ENCODE data around the gene IQSEC3.
"Not testable (repeated sequence)": the region's sequence is repeated elsewhere in the genome, so short reads cannot be mapped to it uniquely, and the experiment has no call there.

IQSEC3 gene

GRCh38 chr12:66428-66781, at the start of gene IQSEC3:
Gene IQSEC3 (plus strand): TSS chr12:66767. CDS start chr12:66883, 116 bp downstream.
- DNase-seq (ENCODE audit: low read depth, low spot score): not testable (repeated sequence)

DNA sequence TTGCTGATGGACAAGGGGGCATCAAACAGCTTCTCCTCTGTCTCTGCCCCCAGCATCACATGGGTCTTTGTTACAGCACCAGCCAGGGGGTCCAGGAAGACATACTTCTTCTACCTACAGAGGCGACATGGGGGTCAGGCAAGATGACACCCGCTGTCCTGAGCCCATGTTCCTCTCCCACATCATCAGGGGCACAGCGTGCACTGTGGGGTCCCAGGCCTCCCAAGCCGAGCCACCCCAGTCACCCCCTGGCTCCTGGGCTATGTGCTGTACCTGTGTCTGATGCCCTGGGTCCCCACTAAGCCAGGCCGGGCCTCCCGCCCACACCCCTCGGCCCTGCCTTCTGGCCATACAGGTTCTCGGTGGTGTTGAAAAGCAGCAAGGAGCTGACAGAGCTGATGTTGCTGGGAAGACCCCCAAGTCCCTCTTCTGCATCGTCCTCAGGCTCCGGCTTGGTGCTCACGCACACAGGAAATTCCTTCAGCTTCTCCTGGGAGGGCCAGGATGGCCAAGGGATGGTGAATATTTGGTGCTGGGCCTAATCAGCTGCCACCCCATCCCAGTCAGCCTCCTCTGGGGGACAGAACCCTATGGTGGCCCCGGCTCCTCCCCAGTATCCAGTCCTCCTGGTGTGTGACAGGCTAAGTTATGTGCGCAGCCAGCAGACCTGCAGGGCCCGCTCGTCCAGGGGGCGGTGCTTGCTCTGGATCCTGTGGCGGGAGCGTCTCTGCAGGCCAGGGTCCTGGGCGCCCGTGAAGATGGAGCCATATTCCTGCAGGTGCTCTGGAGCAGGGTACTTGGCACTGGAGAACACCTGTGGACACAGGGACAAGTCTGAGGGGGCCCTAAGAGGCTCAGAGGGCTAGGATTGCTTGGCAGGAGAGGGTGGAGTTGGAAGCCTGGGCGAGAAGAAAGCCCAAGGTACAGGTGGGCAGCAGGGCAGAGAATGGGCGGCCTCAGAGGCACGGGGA, 48.9 kb upstream of the IQSEC3 start:
- not testable (repeated sequence) for DNase-seq (ENCODE audit: low read depth, low spot score)

- not testable (repeated sequence) for DNase-seq (ENCODE audit: low read depth, low spot score)
Observed at GRCh38 chr12:18821-19567, 47.6 kb upstream of the IQSEC3 start.

GRCh38 chr12:19906-20305, 46.7 kb upstream of the IQSEC3 start:
- DNase-seq (ENCODE audit: low read depth, low spot score): not testable (repeated sequence)

DNA sequence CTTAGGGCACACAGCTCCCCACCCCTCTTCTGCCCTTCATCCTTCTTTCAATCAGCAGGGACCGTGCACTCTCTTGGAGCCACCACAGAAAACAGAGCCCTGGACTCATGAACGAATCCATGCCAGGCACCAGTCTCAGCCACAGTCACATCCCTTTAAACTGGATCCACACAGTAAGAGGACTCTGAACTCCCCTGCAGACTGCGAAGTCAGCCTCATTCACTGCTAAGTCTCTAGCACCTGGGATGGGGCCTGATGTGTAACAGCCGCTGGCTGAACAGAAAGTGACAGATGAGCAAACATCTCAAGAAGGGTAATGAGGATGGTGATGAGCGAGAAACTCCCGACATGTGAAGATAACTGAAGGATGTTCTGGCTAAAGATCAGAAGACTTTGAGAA, 45.8 kb upstream of the IQSEC3 start:
- DNase-seq (ENCODE audit: low read depth, low spot score): no peak

GRCh38 chr12:21301-22189, 45.0 kb upstream of the IQSEC3 start:
- no peak for DNase-seq (ENCODE audit: low read depth, low spot score)

GRCh38 chr12:22190-22529, 44.4 kb upstream of the IQSEC3 start:
- DNase-seq (ENCODE audit: low read depth, low spot score): no peak

DNA sequence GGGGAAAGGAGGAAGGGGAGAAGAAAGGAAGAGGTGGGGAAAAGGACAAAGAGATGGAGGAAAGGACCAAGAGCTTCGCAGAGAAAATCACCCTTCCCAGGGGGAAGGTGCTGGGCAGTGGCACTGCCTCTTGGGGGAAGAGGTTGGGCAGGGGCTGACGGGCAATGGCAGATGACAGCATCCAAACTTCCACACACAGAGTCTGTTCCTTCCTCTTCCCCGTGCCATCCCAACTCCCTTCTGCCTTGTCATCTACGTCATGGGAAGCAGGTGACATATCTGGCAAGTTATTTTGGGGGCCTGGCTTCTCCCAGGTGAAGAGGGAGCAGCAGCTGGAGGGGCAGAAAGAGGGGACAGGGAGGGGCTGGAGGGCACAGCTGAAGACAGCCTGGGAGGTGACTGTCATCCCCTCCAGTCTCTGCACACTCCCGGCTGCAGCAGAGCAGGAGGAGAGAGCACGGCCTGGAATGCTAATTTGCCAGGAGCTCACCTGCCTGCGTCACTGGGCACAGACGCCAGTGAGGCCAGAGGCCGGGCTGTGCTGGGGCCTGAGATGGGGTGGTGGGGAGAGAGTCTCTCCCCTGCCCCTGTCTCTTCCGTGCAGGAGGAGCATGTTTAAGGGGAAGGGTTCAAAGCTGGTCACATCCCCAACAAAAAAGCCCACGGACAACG, 43.9 kb upstream of the IQSEC3 start:
- no peak for DNase-seq (ENCODE audit: low read depth, low spot score)

GRCh38 chr12:27904-28303, 38.7 kb upstream of the IQSEC3 start:
- DNase-seq (ENCODE audit: low read depth, low spot score): not testable (repeated sequence)

GRCh38 chr12:38775-39174, 27.8 kb upstream of the IQSEC3 start:
- not testable (repeated sequence) for DNase-seq (ENCODE audit: low read depth, low spot score)

DNA sequence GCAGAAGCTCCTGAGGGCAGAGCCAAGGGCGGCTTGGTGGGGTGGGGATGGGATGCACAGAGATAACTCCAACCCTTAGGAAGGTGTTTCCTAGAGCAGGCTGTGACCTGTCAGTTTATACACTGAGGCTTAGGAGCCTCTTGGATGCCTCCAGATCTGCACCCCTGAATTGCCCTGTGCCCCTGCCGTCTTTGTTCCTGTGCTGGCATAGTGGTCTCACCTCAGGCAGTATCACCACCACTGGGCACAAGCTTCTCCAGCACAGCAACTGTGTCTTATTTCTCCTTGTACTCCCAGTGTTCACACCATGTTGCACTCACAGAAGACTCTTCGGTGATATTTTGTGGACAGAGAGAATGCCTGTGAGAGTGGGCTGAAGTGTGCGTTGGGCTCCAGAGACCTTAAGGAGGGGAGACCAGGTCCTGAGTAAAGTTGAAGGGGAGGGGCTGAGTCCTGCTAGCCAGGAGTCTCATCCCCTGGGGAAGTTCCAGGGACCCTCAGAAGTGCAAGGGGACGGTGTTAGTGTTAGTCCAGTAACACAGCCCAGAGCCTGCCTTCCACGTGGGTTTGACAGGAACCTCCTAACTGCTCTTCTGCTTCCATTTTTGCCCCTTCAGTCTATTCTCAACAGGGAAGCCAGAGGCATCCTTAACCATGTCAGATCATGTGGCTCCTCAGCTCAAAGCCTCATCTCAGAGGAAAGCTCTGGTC, 26.9 kb upstream of the IQSEC3 start:
- DNase-seq (ENCODE audit: low read depth, low spot score): not testable (repeated sequence)

DNA sequence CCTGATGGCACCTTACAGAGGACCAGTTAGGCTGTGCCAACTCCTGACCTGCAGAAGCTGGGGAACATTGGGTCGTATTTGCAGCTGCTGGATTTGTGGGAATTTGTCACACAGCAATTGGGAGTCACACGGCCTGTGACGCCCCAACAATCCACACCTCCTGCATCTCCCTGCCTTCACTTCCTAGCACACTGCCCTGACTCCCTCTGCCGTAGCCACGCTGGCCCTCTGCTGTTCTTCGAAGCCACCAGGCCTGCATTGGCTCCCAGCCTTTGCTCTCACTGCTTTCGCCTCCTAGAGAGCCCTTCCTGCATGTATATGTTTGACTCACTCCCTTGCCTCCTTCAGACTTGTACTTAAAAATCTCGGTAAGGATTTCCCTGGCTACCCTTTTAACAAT, 22.2 kb upstream of the IQSEC3 start:
- not testable (repeated sequence) for DNase-seq (ENCODE audit: low read depth, low spot score)

DNA sequence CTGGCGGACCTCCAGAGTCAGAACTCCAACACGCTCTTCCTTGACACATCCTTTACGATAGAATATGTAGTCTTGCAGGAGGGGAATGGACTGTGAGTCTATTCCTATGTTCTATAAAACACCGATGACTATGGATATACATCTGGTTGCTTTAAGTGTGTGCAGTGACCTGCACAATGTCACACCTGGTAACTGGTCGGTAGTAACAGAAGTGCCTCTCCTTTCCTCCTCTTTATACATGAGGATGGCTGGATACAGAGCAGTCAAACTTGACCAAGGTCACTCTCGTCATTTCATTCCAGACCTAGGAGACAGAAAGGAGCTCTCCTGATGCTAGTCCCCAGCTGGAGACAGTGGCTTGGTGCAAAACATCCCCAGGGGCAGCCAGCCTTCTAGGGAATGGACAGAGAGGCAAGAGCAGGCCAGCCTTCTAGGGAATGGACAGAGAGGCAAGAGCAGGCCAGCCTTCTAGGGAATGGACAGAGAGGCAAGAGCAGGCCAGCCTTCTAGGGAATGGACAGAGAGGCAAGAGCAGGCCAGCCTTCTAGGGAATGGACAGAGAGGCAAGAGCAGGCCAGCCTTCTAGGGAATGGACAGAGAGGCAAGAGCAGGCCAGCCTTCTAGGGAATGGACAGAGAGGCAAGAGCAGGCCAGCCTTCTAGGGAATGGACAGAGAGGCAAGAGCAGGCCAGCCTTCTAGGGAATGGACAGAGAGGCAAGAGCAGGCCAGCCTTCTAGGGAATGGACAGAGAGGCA, 21.2 kb upstream of the IQSEC3 start:
- not testable (repeated sequence) for DNase-seq (ENCODE audit: low read depth, low spot score)

DNA sequence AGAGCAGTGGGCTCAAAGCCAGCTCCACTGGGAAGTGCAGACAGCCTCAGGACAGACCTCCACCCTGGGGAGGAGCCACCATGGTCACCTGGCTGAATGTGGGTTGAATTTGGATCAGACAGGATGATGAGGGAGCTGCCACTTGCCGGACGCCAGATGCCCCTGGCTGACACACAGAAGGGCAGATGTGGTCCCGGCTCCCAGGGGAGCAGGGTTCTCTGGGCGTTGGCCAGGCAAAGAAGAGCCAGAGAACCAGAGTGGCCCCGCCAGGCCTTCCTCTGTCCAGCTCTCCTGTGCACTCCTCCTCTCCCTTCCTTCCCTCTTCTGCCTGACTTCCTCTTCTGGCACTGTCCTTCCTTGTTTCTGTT, 20.6 kb upstream of the IQSEC3 start:
- not testable (repeated sequence) for DNase-seq (ENCODE audit: low read depth, low spot score)

GRCh38 chr12:46542-46941, 20.0 kb upstream of the IQSEC3 start:
- not testable (repeated sequence) for DNase-seq (ENCODE audit: low read depth, low spot score)

GRCh38 chr12:47699-48226, 18.8 kb upstream of the IQSEC3 start:
- DNase-seq (ENCODE audit: low read depth, low spot score): not testable (repeated sequence)

GRCh38 chr12:49149-49548, 17.4 kb upstream of the IQSEC3 start:
- not testable (repeated sequence) for DNase-seq (ENCODE audit: low read depth, low spot score)

GRCh38 chr12:51087-51486, 15.5 kb upstream of the IQSEC3 start:
- DNase-seq (ENCODE audit: low read depth, low spot score): not testable (repeated sequence)

GRCh38 chr12:51962-52361, 14.6 kb upstream of the IQSEC3 start:
- not testable (repeated sequence) for DNase-seq (ENCODE audit: low read depth, low spot score)
